GM04503 (cell line): ENCODE measurements around the gene CDCA5.
"Not testable (repeated sequence)": the region's sequence is repeated elsewhere in the genome, so short reads cannot be mapped to it uniquely, and the experiment has no call there.

ENCODE experiments used
- DNase-seq: peaks from one replicate; pipeline ENCODE4 v3.0.0-alpha.2; 2012; ENCODE audit warnings: low read depth

The CDCA5 gene

GRCh38 chr11:65118891-65119669 lies 35.2 kb upstream of the CDCA5 start:
- not testable (repeated sequence) for DNase-seq

GRCh38 chr11:65118097-65118837 lies 34.4 kb upstream of the CDCA5 start:
- DNase-seq = no peak

GRCh38 chr11:65117206-65118096 lies 33.6 kb upstream of the CDCA5 start, which contains the start of gene ZNHIT2:
TSS of gene ZNHIT2 (minus strand) at chr11:65117701. CDS start at chr11:65117653, 48 bp downstream.
- peak; percentile 87 for DNase-seq

- DNase-seq = no peak
Observed at GRCh38 chr11:65116370-65117205, 32.7 kb upstream of the CDCA5 start.

- DNase-seq = no peak
Observed at GRCh38 chr11:65115361-65116082, 31.7 kb upstream of the CDCA5 start.

- DNase-seq = no peak
Observed at GRCh38 chr11:65114538-65115171, 30.8 kb upstream of the CDCA5 start.

- no peak for DNase-seq
Observed at GRCh38 chr11:65113839-65114238, 30.0 kb upstream of the CDCA5 start.

- DNase-seq = no peak
Observed at GRCh38 chr11:65113361-65113756, 29.5 kb upstream of the CDCA5 start.

GRCh38 chr11:65112546-65113360 lies 28.9 kb upstream of the CDCA5 start:
- DNase-seq = no peak

- no peak for DNase-seq
Observed at GRCh38 chr11:65111744-65112545, 28.1 kb upstream of the CDCA5 start, which contains the start of gene TM7SF2. TSS of gene TM7SF2 (plus strand) at chr11:65111872. CDS start at chr11:65112016, 144 bp downstream.

- no peak for DNase-seq
Observed at GRCh38 chr11:65111159-65111743, 27.4 kb upstream of the CDCA5 start.

GRCh38 chr11:65110354-65110861 lies 26.6 kb upstream of the CDCA5 start:
- no peak for DNase-seq

- no peak for DNase-seq
Observed at GRCh38 chr11:65109231-65110198, 25.7 kb upstream of the CDCA5 start.

- DNase-seq = no peak
Observed at GRCh38 chr11:65108469-65109123, 24.8 kb upstream of the CDCA5 start.

- DNase-seq = no peak
Observed at GRCh38 chr11:65107751-65108468, 24.1 kb upstream of the CDCA5 start.
